ENCODE data around the gene SNRNP35.
A peak's percentile ranks its signal among the peaks of the same experiment; 100 is the strongest.
"Not testable (repeated sequence)": the region's sequence is repeated elsewhere in the genome, so short reads cannot be mapped to it uniquely, and the experiment has no call there.

The SNRNP35 gene, protein sequence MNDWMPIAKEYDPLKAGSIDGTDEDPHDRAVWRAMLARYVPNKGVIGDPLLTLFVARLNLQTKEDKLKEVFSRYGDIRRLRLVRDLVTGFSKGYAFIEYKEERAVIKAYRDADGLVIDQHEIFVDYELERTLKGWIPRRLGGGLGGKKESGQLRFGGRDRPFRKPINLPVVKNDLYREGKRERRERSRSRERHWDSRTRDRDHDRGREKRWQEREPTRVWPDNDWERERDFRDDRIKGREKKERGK

DNA sequence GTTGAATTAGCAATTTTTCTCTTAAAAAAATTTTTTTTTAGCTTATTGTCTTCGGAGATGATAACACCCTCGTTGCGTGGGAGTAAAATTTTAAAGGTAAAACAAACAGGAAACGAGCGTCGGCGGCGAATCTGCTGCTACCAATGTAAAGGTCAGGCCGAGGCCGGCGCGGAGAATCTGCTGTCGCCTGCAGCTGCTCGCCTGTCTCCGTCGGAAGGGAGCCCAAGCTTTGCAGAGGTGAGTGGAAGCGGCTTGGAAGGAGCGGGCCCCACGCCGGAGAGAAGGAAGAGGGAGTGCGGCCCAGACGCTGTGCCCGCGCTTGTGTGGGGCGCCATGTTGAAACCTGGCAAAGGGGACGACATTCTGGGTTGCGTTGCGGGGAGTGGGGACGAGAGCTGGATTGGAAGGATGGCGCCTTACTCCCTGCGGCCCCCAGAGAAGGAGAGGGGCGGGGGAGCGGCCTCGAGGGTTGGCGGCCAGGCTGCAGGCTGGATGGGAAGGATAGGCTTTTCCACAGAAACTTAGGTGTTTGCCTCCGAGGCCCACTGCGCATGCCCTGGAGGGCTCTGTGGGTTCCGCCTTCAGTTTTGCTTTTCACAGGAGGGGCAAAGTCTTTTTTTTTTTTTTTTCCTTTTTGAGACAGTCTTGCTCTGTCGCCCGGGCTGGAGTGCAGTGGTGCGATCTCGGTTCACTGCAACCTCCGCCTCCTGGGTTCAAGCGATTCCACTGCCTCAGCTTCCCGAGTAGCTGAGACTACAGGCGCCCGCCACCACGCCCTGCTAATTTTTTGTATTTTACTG lies at the start of gene SNRNP35:
SNRNP35 (plus strand) TSS at position 160 of the 800 bp plus-strand sequence. CDS start 7,402 bp downstream, outside the sequence.
- DNase-seq (ENCODE audit: low read depth) = peak; percentile 69

DNA sequence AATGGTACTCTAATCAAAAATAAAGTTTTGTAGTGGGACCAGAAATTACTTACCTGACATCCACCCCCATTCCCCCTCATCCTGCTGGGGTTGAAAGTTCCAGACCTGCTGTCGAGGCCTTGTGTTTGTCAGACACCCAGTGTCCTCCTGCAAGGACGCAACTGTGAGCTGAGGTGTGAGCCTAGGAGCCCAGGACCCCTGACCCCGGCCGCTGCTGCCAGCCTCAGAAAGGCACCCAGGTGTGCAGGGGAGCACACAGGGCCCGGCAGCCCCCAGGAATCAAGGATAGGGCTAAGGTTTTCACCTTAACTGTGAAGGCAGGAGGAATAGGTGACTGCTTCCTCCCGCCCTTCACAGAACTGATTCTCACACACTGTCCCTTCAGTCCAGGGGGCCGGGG lies 49.3 kb upstream of the SNRNP35 start:
- DNase-seq (ENCODE audit: low read depth) = not testable (repeated sequence)

DNA sequence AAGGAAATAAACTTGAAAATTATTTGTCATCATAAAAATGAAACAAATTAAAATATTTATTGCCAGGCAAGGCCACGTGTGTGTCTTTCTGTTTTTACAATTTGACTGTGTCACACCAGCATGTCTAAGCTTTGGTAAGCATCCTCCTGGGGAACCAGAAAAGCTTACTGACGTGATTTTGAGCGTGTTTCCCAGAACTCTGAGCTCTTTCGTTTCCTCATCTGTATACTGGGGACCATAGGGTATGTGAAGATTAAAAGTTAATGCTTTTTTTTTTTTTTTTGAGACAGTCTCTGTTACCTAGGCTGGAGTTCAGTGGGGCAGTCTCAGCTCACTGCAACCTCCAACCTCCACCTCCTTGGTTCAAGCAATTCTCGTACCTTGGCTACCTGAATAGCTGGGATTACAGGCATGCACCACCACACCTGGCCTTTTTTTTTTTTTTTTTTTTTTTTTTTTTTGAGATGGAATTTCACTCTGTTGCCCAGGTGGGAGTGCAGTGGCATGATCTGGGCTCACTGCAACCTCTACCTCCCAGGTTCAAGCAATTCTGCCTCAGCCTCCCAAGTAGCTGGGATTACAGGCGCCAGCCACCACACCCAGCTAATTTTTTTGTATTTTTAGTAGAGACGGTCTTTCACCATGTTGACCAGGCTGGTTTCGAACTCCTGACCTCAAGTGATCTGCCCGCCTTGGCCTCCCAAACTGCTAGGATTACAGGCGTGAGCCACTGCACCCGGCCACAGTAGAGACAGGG lies 48.5 kb upstream of the SNRNP35 start:
- DNase-seq (ENCODE audit: low read depth) = not testable (repeated sequence)

DNA sequence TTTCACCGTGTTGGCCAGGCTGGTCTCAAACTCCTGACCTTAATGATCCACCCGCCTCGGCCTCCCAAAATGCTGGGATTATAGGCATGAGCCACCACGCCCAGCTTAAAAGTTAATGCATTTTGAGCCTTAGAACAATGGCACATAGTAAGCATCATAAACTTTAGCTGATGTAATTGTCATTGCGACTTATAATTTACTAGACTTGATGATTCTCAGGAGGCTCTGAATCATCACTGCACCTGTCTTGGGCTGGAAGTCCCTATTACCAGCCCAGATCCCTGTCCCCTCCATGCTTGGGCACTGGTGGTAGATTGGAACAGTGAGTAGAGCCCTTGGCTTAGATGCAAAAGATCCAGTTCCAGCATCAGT lies 47.9 kb upstream of the SNRNP35 start:
- DNase-seq (ENCODE audit: low read depth) = no peak

DNA sequence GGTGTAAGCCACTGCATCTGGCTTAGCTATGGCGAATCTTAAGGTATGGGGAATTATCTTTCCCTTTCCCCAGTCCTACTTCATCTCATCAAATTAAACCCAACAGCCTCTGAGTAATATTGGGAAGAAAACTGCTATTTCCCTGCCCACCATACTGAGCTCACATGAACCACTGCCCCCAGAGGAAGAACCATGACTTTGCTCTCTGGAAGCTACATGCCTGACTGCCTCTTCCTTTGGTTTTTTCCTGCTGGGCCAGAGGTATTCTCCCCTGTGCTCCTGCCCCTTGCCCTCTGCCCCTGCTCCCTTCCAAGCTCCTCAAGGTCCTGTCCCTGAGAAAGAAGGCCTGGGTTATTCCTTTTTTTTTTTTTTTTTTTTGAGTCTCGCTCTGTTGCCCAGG lies 36.6 kb upstream of the SNRNP35 start:
- DNase-seq (ENCODE audit: low read depth) = no peak

DNA sequence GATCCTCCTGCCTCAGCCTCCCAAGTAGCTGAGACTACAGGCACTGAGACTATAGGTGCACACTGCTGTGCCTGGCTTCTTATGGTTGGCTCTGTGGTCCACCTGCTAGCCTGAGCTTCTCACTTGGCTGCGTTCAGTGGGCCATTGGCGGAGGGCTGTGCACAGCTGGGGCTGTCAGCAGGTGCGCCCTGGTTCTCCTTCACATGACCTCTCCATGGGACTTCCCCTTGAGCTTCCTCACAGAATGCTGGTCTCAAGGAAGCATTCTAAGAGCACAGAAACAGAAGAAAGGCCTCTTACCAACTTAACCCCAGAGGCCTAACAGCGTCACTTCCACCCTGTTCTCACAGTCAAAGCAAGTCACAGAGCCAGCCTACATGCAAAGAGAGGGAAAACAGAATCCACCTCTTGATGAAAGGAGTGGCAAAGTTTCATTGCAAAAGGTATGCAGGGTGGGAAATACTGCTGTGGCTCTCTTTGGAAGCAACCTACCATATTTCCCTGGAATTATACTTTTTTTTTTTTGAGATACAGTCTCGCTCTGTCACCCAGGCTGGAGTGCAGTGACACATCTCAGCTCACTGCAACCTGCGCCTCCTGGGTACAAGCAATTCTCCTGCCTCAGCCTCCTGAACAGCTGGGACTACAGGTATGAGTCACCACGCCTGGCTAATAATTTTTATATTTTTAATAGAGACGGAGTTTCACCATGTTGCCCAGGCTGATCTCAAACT lies 30.7 kb upstream of the SNRNP35 start:
- DNase-seq (ENCODE audit: low read depth) = no peak

DNA sequence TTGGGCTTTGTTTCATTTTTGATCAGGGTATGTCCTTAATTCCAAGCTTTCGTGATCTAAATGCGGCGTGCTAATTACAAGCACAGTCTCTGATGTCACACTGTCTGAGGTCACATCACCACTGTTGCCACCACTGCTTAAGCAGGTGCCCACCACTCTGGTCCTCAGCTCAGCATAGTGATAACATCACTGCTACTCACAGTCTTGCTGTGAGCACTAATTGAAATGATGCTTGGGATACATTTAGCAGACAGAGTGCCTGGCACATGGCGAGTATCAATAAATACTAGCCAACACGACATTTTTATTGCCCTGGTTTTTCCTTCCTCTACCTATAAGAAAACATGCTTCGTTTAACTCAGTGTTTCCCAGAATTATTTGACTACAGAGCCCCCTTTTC lies 29.3 kb upstream of the SNRNP35 start:
- DNase-seq (ENCODE audit: low read depth) = no peak

DNA sequence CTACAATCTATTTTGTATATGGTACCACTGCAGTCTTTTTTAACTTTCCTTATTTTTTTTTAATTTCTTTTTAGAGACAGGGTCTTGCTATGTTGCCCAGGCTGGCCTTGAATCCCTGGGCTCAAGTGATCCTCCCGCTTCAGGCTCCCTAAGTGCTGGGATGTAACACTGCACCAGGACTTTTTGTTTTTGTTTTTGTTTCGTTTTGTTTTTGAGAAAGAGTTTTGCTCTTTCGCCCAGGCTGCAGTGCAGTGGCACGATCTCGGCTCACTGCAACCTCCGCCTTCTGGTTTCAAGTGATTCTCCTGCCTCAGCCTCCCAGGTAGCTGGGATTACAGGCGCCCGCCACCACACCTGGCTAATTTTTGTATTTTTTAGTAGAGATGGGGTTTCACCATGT lies 28.8 kb upstream of the SNRNP35 start:
- not testable (repeated sequence) for DNase-seq (ENCODE audit: low read depth)

DNA sequence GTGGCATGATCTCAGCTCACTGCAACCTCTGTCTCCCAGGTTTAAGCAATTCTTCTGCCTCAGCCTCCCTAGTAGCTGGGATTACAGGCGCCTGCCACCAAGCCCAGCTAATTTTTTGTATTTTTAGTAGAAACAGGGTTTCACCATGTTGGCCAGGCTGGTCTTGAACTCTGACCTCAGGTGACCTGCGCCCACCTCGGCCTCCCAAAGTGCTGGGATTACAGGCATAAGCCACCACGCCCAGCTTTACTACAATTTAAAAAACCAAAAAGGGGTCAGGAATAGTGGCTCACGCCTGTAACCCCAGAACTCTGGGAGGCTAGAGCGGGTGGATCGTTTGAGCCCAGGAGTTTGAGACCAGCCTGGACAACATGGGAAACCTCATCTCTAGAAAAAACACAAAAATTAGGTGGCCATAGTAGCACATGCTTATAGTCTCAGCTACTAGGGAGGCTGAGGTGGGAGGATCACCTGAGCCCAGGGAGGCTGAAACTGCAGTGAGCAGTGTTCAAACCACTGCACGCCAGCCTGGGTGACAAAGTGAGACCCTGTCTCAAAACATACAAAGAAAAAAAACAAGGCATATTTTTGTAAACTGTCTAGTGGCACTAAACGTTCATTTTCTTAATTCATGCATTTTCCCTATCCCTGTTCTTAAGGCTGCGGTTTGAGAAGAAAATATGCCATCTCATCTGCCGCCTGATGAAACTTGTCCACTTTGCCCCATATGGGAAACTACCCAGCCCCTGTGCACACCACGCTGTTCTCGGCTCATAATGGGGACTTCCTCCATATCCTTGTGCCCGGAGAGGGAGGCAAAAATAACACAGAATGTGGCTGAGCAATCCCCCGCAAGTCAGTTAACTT lies 25.8 kb upstream of the SNRNP35 start:
- not testable (repeated sequence) for DNase-seq (ENCODE audit: low read depth)

DNA sequence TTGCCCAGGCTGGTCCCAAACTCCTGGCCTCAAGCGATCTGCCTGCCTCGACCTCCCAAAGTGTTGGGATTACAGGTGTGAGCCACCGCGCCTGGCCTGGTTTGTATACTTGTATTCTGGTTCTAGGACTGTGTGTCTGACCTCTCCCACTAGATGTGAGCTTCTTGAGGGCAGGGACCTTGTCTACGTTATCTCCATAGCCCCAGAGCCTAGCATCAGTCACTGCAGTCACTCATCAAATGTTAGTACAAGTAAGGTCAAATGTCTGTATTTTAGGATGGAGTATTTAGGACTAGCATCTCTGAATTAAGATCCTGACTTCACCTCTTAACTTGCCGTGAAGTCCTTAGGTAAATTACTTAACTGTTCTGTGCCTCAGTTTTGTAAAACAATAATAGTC lies 24.3 kb upstream of the SNRNP35 start:
- no peak for DNase-seq (ENCODE audit: low read depth)

DNA sequence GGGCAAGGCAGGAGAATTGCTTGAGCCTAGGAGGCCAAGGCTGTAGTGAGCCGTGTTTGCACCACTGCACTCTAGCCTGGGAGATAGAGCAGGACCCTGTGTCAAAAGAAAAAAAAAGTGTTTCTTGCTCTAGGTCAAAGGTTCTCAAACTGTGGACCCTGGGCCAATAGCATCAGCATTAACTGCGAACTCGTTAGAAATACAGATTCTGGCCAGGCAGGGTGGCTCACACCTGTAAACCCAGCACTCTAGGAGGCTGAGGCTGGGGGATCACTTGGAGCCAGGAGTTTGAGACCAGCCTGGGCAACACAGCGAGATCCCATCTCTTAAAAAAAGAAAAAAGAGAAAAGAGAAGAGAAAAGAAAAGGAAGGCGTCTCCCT lies 22.3 kb upstream of the SNRNP35 start:
- no peak for DNase-seq (ENCODE audit: low read depth)

DNA sequence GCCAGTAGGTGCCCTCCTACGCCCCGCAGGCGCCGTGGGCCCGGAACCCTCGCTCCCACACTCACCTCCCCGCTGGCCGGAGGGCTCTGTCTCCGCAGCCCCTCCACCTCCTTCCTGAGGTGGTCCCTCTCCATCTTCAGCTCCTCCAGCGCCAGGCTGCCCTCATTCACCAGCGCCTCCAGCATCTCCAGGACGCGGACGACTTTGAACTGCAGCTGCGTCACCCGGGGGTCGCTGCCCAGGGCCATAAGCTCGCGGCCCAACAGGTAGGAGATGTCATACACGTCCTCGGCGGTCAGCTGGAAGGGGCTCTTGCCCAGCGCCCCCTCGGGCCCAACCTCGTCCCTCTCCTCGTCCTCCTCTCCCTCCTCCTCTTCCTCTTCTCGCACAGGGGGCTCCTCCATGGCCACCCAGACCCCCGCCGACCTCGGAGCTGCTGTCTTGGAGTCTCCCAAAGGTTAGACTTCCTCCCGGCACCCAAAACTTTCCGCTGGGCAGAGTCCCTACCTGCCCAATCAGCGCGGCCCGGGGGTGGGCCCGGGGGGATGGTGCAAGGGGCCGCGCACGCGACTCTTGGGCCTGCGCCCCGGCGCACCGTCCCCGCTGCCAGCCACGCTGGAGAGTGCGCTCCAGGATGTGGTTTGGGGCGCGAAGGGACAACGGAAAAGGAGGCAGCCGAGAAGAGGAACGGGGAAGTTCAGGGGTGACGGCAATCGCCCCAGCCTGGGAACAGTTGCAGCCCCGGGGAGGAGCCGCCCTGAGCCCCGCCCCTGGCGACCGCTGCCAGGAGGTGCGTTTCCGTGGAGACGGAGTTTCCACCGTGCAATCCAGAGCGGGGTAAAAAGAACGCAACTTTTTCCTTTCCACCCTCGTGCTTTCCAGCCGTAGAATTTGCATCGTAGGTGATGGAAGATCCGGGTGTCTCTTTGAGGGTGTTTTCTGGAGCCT lies 21.6 kb upstream of the SNRNP35 start, which contains the start of gene RILPL2:
RILPL2 (minus strand) TSS at position 668 of the 948 bp plus-strand sequence; CDS start at position 404, 264 bp downstream.
- DNase-seq (ENCODE audit: low read depth) = peak; percentile 15

DNA sequence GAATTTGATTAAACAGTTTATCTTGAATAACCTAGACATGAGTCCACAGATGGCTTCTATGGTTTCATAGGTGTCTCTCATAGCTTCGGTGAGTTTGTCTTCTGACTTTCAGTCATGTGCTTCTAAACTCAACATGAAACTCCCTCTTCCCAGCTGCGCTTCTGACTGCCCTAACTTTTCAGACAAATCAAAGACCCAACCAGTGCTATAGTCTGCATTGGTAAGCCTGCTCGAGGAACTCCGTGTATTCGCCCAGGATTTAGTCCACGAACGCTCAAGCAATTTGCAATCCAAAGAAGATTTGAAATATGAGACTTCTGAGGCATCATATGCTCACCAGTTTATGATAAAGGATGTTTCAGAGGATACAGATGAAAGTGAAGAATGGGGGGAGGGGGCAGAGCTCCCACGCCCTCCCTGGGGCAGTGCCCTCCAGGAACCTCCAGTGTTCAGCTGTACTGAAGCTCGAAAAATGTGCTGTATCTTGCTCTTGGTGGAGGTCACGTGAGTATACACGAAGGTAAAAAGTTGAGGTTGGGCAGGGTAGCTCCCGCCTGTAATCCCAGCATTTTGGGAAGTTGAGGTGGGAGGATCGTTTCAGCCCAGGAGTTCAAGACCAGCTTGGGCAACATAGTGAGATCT lies 16.3 kb upstream of the SNRNP35 start:
- no peak for DNase-seq (ENCODE audit: low read depth)

DNA sequence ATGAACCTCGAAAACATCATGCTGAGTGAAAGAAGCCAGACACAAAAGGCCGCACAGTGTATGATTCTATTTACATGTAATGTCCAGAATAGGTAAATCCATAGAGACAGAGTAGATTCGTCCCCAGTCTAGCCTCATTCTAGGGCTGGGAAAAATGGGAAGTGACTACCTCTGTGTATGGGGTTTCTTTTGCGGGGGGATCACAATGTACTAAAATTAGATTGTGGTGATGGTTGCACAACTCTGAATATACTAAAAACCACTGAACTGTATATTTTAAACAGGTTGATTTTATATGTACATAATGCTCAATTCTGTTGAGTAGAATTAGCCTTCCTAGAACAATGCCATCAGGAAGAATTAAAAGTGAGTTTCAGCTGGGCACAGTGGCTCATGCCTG lies 15.2 kb upstream of the SNRNP35 start:
- no peak for DNase-seq (ENCODE audit: low read depth)

DNA sequence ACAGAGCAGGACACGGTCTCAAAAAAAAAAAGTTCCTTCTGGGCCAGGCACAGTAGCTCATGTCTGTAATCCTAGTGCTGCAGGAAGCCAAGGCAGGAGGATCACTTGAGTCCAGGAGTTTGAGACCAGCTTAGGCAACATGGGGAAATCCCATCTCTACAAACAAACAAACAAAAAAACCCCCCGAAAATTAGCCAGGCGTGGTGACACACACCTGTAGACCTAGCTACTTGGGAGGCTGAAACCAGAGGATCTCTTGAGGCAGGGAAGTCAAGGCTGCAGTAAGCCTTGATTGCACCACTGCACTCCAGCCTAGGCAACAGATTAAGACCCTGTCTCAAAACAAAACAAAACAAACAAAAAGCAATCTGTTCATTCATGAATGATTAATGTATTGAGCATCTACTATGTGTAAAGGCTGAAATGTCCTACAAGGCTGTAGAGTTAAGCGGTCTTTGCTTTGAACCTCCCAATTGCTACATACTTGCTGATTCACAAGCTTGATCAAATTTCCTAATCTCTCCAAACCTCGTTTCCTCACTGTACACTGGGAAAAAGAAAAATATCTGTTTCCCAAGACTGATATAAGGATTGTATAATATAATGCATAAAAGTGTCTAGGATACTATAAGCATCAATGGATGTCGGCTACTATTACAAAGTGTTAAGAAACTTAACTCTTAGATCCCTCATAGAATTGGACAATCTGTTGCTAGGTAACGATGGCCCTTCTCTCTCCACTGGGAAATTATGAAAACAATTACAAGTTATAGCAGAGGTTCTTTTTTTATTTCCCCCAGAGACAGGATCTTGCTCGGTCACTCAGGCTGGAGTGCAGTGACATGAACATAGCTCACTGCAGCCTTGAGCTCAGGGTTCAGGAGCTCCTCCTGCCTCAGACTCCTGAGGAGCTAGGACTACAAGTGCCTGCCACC lies 13.6 kb upstream of the SNRNP35 start:
- no peak for DNase-seq (ENCODE audit: low read depth)

DNA sequence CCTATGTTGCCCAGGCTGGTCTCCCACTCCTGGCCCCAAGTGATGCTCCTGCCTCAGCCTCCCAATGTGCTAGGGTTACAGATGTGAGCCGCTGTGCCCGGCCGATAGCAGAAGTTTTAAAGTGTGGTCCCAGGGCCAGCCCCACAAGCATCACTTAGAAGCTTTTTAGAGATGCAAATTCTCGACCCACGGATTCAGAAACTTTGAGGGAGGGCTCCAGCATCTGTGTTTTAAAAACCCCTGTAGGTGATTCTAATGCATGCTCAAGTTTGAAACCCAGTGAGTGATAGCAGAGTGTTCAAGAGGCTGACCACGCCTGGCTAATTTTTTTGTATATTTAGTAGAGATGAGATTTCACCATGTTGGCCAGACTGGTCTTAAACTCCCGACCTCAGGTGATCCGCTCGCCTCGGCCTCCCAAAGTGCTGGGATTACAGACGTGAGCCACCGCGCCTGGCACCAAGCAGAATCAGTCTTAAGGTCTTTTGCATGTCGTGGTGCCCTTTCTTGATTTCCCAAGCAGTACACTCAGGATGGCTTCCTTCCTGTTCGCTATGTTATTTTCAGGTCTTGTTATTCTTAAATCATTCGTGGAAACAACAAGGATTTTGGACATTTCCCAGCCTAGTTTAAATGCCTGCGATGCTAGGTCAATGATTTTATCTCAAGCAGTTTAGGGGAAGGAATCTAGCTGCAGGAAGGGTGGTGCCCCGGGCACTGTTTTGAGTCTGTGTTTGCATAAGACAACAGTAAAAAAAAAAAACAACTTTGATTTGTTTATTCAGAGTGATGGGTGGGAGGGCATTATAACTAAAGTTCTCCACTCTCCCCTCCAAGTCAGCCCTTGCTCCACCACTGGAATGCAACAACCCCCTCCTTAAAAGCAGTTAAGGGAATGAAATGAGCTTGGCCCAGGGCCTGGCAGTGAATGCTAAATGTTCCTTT lies 12.3 kb upstream of the SNRNP35 start:
- DNase-seq (ENCODE audit: low read depth) = no peak

DNA sequence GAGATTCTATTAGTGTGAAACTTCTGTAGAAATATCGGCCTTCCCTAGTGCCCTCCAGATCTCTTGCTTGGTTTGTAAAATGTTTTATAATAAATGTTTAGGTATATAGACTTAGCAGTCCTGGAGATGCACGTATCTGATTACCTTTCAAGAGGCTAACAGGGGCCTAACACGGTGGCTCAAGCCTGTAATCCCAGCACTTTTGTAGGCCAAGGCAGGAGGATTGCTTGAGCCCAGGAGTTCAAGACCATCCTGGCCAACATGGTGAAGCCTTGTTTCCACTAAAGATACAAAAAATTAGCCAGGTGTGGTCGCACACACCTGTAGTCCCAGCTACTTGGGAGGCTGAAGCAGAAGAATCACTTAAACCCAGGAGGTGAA lies 11.6 kb upstream of the SNRNP35 start:
- no peak for DNase-seq (ENCODE audit: low read depth)

Measured in HS-27A (cell line).